Gastroesophageal sphincter (tissue), 4 donors: Measurements from ENCODE around the gene CEP55. TPM values are rescaled to one million over a fixed set of nuclear protein-coding genes. Genes with fewer than 3 reads are reported as not detected.
A peak's percentile ranks its signal among the peaks of the same experiment; 100 is the strongest.

Experiments used
- ATAC-seq: fragments of 150-250 bp; one replicate; pipeline ENCODE4 v1.9.1; 2016; ENCODE audit warnings: mild to moderate bottlenecking, moderate library complexity
- H3K27ac ChIP-seq, 4 donors: fragments of 200-600 bp; sonication (generic) in 3 of 4; 1 replicate in 3 of 4; 2 replicates in 1 of 4; pipeline ENCODE4 v1.5.1; 2016 to 2019
- H3K27me3 ChIP-seq: fragments of 200-600 bp; sonication (generic); one replicate; pipeline ENCODE4 v1.5.1; 2019
- H3K36me3 ChIP-seq, 2 donors: fragments of 200-600 bp; sonication (generic); one replicate each; pipeline ENCODE4 v1.5.1; 2019; ENCODE audit warnings: control low read depth in 1 of 2
- H3K4me1 ChIP-seq, 3 donors: fragments of 200-600 bp; sonication (generic); 1 replicate in 2 of 3; 2 replicates in 1 of 3; pipeline ENCODE4 v1.5.1; 2016 to 2019; ENCODE audit warnings: control low read depth in 2 of 3
- H3K4me3 ChIP-seq, 2 donors: fragments of 200-600 bp; sonication (generic); one replicate each; pipeline ENCODE4 v1.5.1; 2019; ENCODE audit warnings: mild to moderate bottlenecking in 1 of 2, moderate library complexity in 1 of 2
- H3K9me3 ChIP-seq, 3 donors: fragments of 200-600 bp; sonication (generic); one replicate each; pipeline ENCODE4 v1.5.1; 2017 to 2019; ENCODE audit warnings: control low read depth in 2 of 3
- EP300 ChIP-seq: sonication (generic); formaldehyde crosslinking; IDR thresholded peaks from one replicate; pipeline ENCODE4 v1.6.1; 2017; ENCODE audit warnings: antibody characterized with exemption, mild to moderate bottlenecking
- POLR2A ChIP-seq, 2 donors: fragments of 450-650 bp; IDR thresholded peaks; one replicate each; pipeline ENCODE4 v1.6.1; 2017; ENCODE audit warnings: antibody characterized with exemption in 2 of 2, mild to moderate bottlenecking in 2 of 2, moderate library complexity in 1 of 2
- POLR2AphosphoS5 ChIP-seq: sonication (generic); formaldehyde crosslinking; IDR thresholded peaks from one replicate; pipeline ENCODE4 v1.6.1; 2017; ENCODE audit warnings: antibody characterized with exemption
- WGBS, 2 donors: methylation state at CpG; one replicate each; pipeline ENCODE4 v1.1.5; 2018; ENCODE audit warnings: low coverage in 1 of 2; 5-methylcytosine and 5-hydroxymethylcytosine counted together
- total RNA-seq, 4 donors: library from RNA; depleted of rRNA; stranded (reverse); fragments of >200 nt; gene quantifications; one replicate each; pipeline ENCODE4 v1.1.0, GENCODE V29; 2016
- TF ChIP-seq, protein P1 (sequence below), 4 experiments: fragments of 200-600 bp in 2 of 4; fragments of 450-650 bp in 2 of 4; sonication (generic) in 1 of 4; IDR thresholded peaks; one replicate each; pipeline ENCODE4 v1.5.1; 2017 to 2019; ENCODE audit warnings: antibody characterized with exemption in 4 of 4, mild to moderate bottlenecking in 2 of 4, moderate library complexity in 2 of 4

The CEP55 gene
- total RNA-seq, 4 donors from 2014 or later = 0.13 to 3.6 (median 0.35) TPM; not detected in 1

DNA sequence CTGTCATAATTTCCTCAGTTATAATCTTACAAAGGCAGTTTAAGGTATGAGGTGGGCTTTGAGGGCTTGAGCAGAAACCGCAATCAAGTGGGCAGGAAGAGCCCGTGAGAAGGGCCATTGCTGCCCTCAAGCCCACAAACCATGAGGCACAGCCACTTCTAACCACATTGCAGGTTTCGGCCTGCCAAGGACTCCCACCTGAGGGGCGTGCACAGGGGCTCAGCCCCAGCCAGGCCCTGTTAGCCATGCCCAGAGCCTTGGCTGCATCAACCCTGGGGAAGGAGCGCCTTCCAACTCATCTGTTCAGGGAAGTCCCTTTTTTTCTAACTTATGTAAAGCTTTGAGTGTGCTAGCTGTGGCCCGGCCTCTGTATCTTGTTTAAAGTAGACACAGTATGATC, 64.1 kb downstream of the CEP55 start:
- Histone ChIP-seq H3K27ac (no peak overlapping the region), H3K9me3 (peaks cover 0 to 11% (median 0%) of the 10 kb centered on the region in 3 donors), H3K27me3 (peaks cover 27% of the 10 kb centered on the region), H3K36me3 (no peaks in the 10 kb centered on the region), H3K4me1 (no peaks in the 10 kb centered on the region), H3K4me3 (no peak overlapping the region)
- 80% methylated on average over 3 of the region's 6 CpGs; no CpG with 5 or more reads in 1 of the 2 donors for WGBS, 2 donors
- no peak for TF ChIP-seq POLR2AphosphoS5
- no peak for TF ChIP-seq POLR2A (IDR thresholded peaks at IDR 0.05)
- TF ChIP-seq EP300 = no peak
- TF ChIP-seq, protein P1, sequence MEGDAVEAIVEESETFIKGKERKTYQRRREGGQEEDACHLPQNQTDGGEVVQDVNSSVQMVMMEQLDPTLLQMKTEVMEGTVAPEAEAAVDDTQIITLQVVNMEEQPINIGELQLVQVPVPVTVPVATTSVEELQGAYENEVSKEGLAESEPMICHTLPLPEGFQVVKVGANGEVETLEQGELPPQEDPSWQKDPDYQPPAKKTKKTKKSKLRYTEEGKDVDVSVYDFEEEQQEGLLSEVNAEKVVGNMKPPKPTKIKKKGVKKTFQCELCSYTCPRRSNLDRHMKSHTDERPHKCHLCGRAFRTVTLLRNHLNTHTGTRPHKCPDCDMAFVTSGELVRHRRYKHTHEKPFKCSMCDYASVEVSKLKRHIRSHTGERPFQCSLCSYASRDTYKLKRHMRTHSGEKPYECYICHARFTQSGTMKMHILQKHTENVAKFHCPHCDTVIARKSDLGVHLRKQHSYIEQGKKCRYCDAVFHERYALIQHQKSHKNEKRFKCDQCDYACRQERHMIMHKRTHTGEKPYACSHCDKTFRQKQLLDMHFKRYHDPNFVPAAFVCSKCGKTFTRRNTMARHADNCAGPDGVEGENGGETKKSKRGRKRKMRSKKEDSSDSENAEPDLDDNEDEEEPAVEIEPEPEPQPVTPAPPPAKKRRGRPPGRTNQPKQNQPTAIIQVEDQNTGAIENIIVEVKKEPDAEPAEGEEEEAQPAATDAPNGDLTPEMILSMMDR (IDR thresholded peaks at IDR 0.05) = no peak
- no peak for ATAC-seq

DNA sequence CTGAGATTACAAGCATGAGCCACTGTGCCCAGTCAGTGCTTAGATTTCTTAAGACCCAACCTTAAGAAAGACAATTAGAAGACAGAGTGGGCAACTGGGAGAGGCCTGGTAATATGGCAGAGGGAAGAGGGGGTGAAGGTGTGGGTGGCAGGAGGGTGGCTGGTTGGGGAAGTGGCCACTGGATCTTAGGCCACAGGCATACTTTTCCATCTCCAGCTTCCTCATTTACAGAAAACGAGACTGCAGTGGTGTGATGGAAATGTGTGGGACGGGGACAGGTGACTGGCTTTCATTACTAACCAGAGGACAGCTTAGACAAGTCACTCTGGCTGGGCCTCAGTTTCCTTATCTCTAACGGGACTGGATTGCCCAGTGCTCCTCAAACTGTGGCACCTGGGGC, 69.0 kb downstream of the CEP55 start:
- H3K36me3 ChIP-seq = no peaks in the 10 kb centered on the region
- TF ChIP-seq EP300 (no peak), POLR2A (IDR thresholded peaks at IDR 0.05) (no peak), POLR2AphosphoS5 (no peak)
- TF ChIP-seq, protein P1 (IDR thresholded peaks at IDR 0.05) = no peak
- no peak overlapping the region for H3K27ac ChIP-seq
- no peak overlapping the region for H3K4me3 ChIP-seq
- 50 to 78% methylated on average over 2 to 3 of the region's 3 CpGs for WGBS, 2 donors
- H3K4me1 ChIP-seq = peaks cover 0 to 21% (median 0%) of the 10 kb centered on the region in 3 donors
- no peak for ATAC-seq
- no peaks in the 10 kb centered on the region for H3K9me3 ChIP-seq
- H3K27me3 ChIP-seq = peaks cover 66% of the 10 kb centered on the region

DNA sequence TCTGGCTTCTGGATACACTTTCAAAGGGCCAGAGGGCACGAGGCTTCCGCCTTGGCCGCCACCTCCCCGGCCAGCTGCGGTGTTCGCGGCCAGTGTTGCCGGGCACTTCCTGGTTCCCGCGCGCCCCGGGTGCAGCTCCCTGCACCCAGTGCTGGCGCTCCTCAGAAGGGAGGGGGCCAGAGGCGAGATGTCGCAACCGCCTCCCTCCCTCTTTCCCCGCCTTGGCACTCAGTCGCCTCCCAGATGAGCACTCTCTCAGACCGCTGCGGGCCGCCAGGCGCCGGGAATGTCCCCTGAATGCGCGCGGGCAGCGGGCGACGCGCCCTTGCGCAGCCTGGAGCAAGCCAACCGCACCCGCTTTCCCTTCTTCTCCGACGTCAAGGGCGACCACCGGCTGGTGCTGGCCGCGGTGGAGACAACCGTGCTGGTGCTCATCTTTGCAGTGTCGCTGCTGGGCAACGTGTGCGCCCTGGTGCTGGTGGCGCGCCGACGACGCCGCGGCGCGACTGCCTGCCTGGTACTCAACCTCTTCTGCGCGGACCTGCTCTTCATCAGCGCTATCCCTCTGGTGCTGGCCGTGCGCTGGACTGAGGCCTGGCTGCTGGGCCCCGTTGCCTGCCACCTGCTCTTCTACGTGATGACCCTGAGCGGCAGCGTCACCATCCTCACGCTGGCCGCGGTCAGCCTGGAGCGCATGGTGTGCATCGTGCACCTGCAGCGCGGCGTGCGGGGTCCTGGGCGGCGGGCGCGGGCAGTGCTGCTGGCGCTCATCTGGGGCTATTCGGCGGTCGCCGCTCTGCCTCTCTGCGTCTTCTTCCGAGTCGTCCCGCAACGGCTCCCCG, 70.2 kb downstream of the CEP55 start, which contains the start of gene FFAR4:
TSS of gene FFAR4 (plus strand) at position 231 of the 842 bp plus-strand sequence. CDS start at position 287, 56 bp downstream.
- TF ChIP-seq POLR2A (IDR thresholded peaks at IDR 0.05) (no peak), EP300 (no peak), POLR2AphosphoS5 (no peak)
- TF ChIP-seq, protein P1 (IDR thresholded peaks at IDR 0.05) = no peak
- WGBS, 2 donors = no CpG with 5 or more reads among the region's 85 CpGs
- Histone ChIP-seq H3K4me3 (peak within 1 kb of the TSS in 1 of 2 donors; percentile 38), H3K4me1 (peaks cover 0 to 21% (median 0%) of the 10 kb centered on the region in 3 donors), H3K36me3 (no peaks in the 10 kb centered on the region), H3K27ac (no peak within 1 kb of the TSS), H3K9me3 (no peaks in the 10 kb centered on the region), H3K27me3 (peaks cover 76% of the 10 kb centered on the region)
- peak; percentile 68 for ATAC-seq

DNA sequence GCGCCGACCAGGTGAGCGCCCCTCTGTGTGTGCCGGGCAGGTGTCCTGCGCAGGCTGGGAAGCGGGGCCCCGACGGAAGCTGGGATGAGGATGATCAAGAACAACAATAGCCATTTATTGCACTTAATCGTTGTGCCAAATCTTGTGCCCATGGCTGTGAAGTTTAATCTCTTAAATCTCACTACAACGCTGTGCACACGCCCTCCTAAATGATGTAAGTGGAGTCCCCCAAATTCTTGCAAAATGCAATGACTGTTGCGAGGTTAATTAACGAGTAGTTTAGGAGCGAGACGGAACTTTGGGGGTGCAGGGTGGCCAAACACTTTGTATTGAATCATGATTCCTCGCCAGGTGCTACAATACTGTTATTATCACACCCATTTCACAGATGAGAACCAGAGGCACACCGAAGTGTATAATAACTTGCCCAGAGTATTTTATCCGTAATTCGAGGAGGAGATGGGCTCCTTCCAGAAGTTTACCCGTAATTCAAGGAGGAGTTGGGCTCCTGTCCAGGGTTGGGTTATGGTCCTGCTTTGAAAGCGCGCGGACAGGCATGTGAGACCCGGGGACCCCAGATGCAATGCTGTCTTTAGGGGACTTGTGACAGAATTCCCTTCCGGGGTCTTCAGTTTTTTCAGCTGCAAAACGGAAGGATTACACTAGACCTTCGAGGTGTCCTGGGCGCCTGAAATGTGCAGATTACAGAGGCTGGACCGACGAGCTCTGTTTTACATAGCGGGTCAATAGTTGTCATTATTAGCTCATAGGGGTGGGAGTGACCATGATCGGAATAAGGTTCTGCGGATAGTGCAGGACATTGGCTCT, 71.1 kb downstream of the CEP55 start:
- H3K9me3 ChIP-seq = no peaks in the 10 kb centered on the region
- H3K4me3 ChIP-seq = peak overlapping the region in 1 of 2 donors; percentile 38
- peaks cover 0 to 21% (median 0%) of the 10 kb centered on the region in 3 donors for H3K4me1 ChIP-seq
- H3K27me3 ChIP-seq = peaks cover 82% of the 10 kb centered on the region
- ATAC-seq = no peak
- no peak overlapping the region for H3K27ac ChIP-seq
- TF ChIP-seq EP300 = no peak
- no peak for TF ChIP-seq POLR2A (IDR thresholded peaks at IDR 0.05)
- 10 to 12% methylated on average over 10 to 15 of the region's 33 CpGs for WGBS, 2 donors
- H3K36me3 ChIP-seq = no peaks in the 10 kb centered on the region

DNA sequence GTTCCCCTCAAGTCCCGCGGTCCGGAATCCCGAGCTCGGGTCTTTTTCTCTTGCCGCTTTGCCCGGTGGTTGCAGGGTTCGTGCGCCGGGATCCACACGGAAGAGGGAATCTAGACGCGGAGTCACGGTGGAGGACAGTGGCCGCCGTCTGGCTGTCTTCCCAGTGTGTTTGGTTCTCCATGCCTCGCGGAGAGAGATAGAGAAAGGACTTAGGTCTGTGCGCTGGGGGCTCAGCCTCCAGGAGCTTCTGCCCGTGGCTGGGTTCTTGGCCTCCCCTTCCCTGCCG, 71.6 kb downstream of the CEP55 start:
- no peak for ATAC-seq

More for the DNA sequence above, 71.6 kb downstream of the CEP55 start:
- H3K4me1 ChIP-seq = peaks cover 0 to 21% (median 0%) of the 10 kb centered on the region in 3 donors
- H3K27ac ChIP-seq = no peak overlapping the region
- peak overlapping the region in 1 of 2 donors; percentile 38 for H3K4me3 ChIP-seq
- WGBS, 2 donors = 0% methylated on average over 3 of the region's 21 CpGs; no CpG with 5 or more reads in 1 of the 2 donors
- no peaks in the 10 kb centered on the region for H3K9me3 ChIP-seq
- no peak for TF ChIP-seq POLR2A (IDR thresholded peaks at IDR 0.05)
- TF ChIP-seq, protein P1 (IDR thresholded peaks at IDR 0.05) = no peak
- no peak for TF ChIP-seq EP300
- no peak for TF ChIP-seq POLR2AphosphoS5
- no peaks in the 10 kb centered on the region for H3K36me3 ChIP-seq
- peaks cover 76% of the 10 kb centered on the region for H3K27me3 ChIP-seq
